BE2C (cell line): ENCODE data around the gene GPC5.

Experiments used
- DNase-seq: peaks from one replicate; pipeline ENCODE4 v3.0.0-alpha.2; 2020
- H3K27me3 ChIP-seq: fragments of 250-450 bp; sonication (Bioruptor Pico); 2 replicates; pipeline ENCODE4 v1.5.1; 2020; ENCODE audit warnings: mild to moderate bottlenecking
- H3K36me3 ChIP-seq: fragments of 250-450 bp; sonication (Bioruptor Pico); 2 replicates; pipeline ENCODE4 v1.5.1; 2020; ENCODE audit warnings: mild to moderate bottlenecking
- H3K4me1 ChIP-seq: fragments of 250-450 bp; sonication (Bioruptor Pico); 2 replicates; pipeline ENCODE4 v1.5.1; 2020
- H3K4me3 ChIP-seq: 2 replicates; pipeline ENCODE4 v1.5.1; 2011; ENCODE audit warnings: low read depth, low read length
- H3K9me3 ChIP-seq: fragments of 250-450 bp; sonication (Bioruptor Pico); 2 replicates; pipeline ENCODE4 v1.5.1; 2020
- TF ChIP-seq, protein P1 (sequence below): IDR thresholded peaks from 2 replicates; pipeline ENCODE4 v1.5.1; 2012; ENCODE audit warnings: mild to moderate bottlenecking, low read depth, low read length

The GPC5 gene

DNA sequence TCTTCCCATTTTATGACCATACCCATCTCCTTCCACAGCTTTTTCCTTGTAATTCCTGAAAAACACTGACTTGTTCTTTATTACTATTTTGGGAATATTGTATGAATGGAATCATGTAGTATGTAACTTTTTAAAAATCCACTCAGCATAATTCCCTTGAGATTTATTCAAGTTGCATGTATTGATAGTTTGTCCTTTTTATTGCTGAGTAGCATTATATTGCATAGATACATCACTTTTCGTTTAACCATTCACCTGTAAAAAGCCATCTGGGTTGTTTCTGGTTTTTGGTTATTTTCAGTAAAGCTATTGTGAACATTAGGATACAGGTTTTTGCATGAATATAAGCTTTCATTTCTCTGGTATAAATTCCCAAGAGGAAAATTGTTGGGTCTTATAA, 115.4 kb downstream of the GPC5 start:
- Histone ChIP-seq H3K4me1 (no peaks in the 10 kb centered on the region), H3K4me3 (no peak overlapping the region), H3K9me3 (no peaks in the 10 kb centered on the region), H3K27me3 (no peaks in the 10 kb centered on the region), H3K36me3 (no peaks in the 10 kb centered on the region)
- TF ChIP-seq, protein P1, sequence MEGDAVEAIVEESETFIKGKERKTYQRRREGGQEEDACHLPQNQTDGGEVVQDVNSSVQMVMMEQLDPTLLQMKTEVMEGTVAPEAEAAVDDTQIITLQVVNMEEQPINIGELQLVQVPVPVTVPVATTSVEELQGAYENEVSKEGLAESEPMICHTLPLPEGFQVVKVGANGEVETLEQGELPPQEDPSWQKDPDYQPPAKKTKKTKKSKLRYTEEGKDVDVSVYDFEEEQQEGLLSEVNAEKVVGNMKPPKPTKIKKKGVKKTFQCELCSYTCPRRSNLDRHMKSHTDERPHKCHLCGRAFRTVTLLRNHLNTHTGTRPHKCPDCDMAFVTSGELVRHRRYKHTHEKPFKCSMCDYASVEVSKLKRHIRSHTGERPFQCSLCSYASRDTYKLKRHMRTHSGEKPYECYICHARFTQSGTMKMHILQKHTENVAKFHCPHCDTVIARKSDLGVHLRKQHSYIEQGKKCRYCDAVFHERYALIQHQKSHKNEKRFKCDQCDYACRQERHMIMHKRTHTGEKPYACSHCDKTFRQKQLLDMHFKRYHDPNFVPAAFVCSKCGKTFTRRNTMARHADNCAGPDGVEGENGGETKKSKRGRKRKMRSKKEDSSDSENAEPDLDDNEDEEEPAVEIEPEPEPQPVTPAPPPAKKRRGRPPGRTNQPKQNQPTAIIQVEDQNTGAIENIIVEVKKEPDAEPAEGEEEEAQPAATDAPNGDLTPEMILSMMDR = no peak
- no peak for DNase-seq

DNA sequence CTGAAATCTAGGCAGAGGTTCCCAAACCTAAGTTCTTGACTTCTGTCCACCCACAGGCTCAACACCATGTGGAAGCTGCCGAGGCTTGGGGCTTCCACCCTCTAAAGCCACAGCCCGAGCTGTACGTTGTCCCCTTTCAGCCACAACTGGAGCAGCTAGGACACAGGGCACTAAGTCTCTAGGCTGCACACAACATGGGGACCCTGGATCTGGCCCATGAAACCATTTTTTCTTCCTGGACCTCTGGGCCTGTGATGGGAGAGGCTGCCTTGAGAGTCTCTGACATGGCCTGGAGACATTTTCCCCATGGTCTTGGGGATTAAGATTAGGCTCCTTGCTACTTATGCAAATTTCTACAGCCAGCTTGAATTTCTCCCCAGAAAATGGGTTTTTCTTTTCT, 118.4 kb downstream of the GPC5 start:
- TF ChIP-seq, protein P1 = no peak
- DNase-seq = no peak
- Histone ChIP-seq H3K4me3 (no peak overlapping the region), H3K4me1 (no peaks in the 10 kb centered on the region), H3K9me3 (no peaks in the 10 kb centered on the region), H3K27me3 (no peaks in the 10 kb centered on the region), H3K36me3 (no peaks in the 10 kb centered on the region)

DNA sequence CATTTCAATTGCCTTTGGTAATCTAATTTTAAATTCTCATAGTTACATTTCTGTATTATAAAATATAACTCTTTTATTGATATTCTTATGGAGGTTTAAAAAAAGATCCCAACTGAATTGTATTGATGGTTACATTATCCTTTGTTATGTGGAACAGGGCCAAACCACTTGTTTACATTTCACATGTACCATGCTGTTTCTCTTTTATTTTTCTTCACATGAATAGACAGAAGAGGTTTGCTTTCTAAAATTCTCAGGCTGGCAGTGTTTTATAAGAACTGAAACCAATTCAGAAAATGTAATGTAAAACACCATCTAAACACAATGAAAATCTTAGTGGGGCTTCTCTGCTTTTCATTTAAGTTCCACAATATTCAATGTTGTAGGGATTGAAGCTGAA, 122.5 kb downstream of the GPC5 start:
- DNase-seq = no peak
- Histone ChIP-seq H3K4me1 (no peaks in the 10 kb centered on the region), H3K27me3 (no peaks in the 10 kb centered on the region), H3K36me3 (no peaks in the 10 kb centered on the region), H3K4me3 (no peak overlapping the region), H3K9me3 (no peaks in the 10 kb centered on the region; the same call in 1 of the 2 replicates)
- TF ChIP-seq, protein P1 = no peak

GRCh38 chr13:91523116-91523515, 124.7 kb downstream of the GPC5 start:
- H3K27me3 ChIP-seq = no peaks in the 10 kb centered on the region
- no peaks in the 10 kb centered on the region for H3K4me1 ChIP-seq
- H3K36me3 ChIP-seq = no peaks in the 10 kb centered on the region
- no peak overlapping the region for H3K4me3 ChIP-seq
- no peaks in the 10 kb centered on the region; the same call in 1 of the 2 replicates for H3K9me3 ChIP-seq
- no peak for DNase-seq
- TF ChIP-seq, protein P1 = no peak

- H3K27me3 ChIP-seq = no peaks in the 10 kb centered on the region
- H3K36me3 ChIP-seq = no peaks in the 10 kb centered on the region
- H3K4me3 ChIP-seq = no peak overlapping the region
- H3K4me1 ChIP-seq = no peaks in the 10 kb centered on the region
- DNase-seq = no peak
- TF ChIP-seq, protein P1 = no peak
- H3K9me3 ChIP-seq = no peaks in the 10 kb centered on the region; the same call in 1 of the 2 replicates
Observed at GRCh38 chr13:91526543-91527033, 128.2 kb downstream of the GPC5 start.

DNA sequence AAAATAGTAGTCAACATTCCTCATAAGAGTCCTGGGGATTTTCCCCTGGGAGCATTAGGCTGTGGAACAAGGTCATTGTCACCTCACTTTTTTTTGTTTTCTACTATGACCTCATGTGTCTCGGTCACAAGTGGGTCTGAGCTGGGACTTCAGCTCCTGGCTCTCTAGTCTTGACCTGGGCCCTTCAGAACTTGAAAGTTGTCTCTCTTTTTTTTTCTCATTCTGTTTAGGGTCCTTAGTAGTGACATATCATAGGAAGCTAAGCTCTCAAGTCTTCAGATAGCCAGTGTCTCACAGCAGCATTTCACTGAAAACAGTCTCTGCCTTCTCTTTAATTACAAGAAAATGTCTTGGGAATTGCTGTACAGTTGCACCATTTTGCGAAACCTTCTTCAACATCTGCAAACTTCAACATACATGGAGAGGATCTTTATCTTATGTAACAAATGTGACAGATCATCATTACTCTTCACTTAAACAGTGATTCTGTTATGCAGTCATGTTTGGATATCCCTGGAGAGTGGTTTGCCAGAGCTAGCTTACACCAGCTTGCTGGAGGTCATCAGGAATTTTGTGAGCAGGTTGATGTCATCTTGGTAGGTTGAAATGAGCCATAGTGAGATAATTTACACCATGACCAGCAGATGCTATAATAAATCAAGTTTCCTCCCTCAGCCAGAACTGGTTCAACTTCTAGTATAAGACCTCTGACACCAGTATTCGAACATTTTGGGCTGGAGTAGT, 131.5 kb downstream of the GPC5 start:
- Histone ChIP-seq H3K36me3 (no peaks in the 10 kb centered on the region), H3K27me3 (no peaks in the 10 kb centered on the region), H3K4me3 (no peak overlapping the region), H3K4me1 (peaks cover 5% of the 10 kb centered on the region; the same call in 1 of the 2 replicates), H3K9me3 (no peaks in the 10 kb centered on the region)
- DNase-seq = no peak
- TF ChIP-seq, protein P1 = no peak
